SK-N-SH (cell line): ENCODE measurements around the gene DUSP16. TPM values are rescaled to one million over a fixed set of nuclear protein-coding genes. Genes with fewer than 3 reads are reported as not detected.
"Not testable (repeated sequence)": the region's sequence is repeated elsewhere in the genome, so short reads cannot be mapped to it uniquely, and the experiment has no call there.

ENCODE experiments used
- CTCF ChIA-PET: fragments of 300-600, 350-600 bp; formaldehyde crosslinking; extraction: SDS; loops from one replicate; lab custom pipeline; 2021; lab: Yijun Ruan, JAX
- POLR2A ChIA-PET: fragments of 350-600 bp; sonication (Branson Sonifier 250); formaldehyde crosslinking; extraction: SDS; loops from one replicate; lab custom pipeline; 2020; ENCODE audit warnings: antibody characterized with exemption, inconsistent platforms; lab: Yijun Ruan, JAX
- DNase-seq: peaks from one replicate; pipeline ENCODE4 v3.0.0; 2012
- H2AFZ ChIP-seq: fragments of 200-600 bp; sonication (generic); 2 replicates; pipeline ENCODE4 v1.8.1; 2016; ENCODE audit warnings: antibody characterized with exemption, mild to moderate bottlenecking, low read depth
- H3F3A ChIP-seq: fragments of 200-600 bp; sonication (generic); replicated peaks from 2 replicates; pipeline ENCODE3; 2016; ENCODE audit warnings: antibody characterized with exemption, mild to moderate bottlenecking; ENCODE audit not compliant: insufficient read depth
- H3K27ac ChIP-seq, 2 experiments: fragments of 200-500 bp in 1 of 2; fragments of 200-600 bp in 1 of 2; sonication (Bioruptor generic) in 1 of 2; sonication (generic), shearing (Covaris generic) in 1 of 2; 2 replicates each; pipeline versions ENCODE4 v1.5.1 to v1.6.1; 2014 to 2016; ENCODE audit warnings: low read depth in 2 of 2, inconsistent platforms in 1 of 2, low read length in 1 of 2, mild to moderate bottlenecking in 1 of 2, mixed read lengths in 1 of 2
- H3K27me3 ChIP-seq: fragments of 200-600 bp; sonication (generic), shearing (Covaris generic); 2 replicates; pipeline ENCODE4 v1.6.1; 2016; ENCODE audit warnings: mixed run types; ENCODE audit not compliant: insufficient read depth
- H3K36me3 ChIP-seq, 2 experiments: fragments of 200-500 bp in 1 of 2; fragments of 200-600 bp in 1 of 2; sonication (Bioruptor generic) in 1 of 2; sonication (generic) in 1 of 2; replicated peaks in 1 of 2; 2 replicates each; pipeline versions ENCODE3 to v1.5.1; 2014 to 2016; ENCODE audit warnings: low read length in 1 of 2, mild to moderate bottlenecking in 1 of 2; ENCODE audit not compliant: insufficient read depth in 2 of 2, control insufficient read depth in 1 of 2
- H3K4me1 ChIP-seq, 2 experiments: fragments of 200-500 bp in 1 of 2; fragments of 200-600 bp in 1 of 2; sonication (Bioruptor generic) in 1 of 2; sonication (generic), shearing (Covaris generic) in 1 of 2; 2 replicates each; pipeline versions ENCODE4 v1.5.1 to v1.6.1; 2014 to 2016; ENCODE audit warnings: low read depth in 1 of 2, low read length in 1 of 2, mixed run types in 1 of 2; ENCODE audit not compliant: insufficient read depth in 2 of 2, control insufficient read depth in 1 of 2
- H3K4me2 ChIP-seq: fragments of 200-600 bp; sonication (generic), shearing (Covaris generic); 2 replicates; pipeline ENCODE4 v1.6.1; 2017; ENCODE audit warnings: mixed run types
- H3K4me3 ChIP-seq, 2 experiments: fragments of 200-500 bp in 1 of 2; fragments of 200-600 bp in 1 of 2; sonication (Bioruptor generic) in 1 of 2; sonication (generic), shearing (Covaris generic) in 1 of 2; 2 replicates each; pipeline versions ENCODE4 v1.5.1 to v1.8.1; 2014 to 2016; ENCODE audit warnings: low read depth in 2 of 2, inconsistent platforms in 1 of 2, low read length in 1 of 2, mild to moderate bottlenecking in 1 of 2, mixed read lengths in 1 of 2, moderate library complexity in 1 of 2
- H3K79me2 ChIP-seq: fragments of 200-600 bp; sonication (generic); 2 replicates; pipeline ENCODE4 v1.8.1; 2017; ENCODE audit warnings: mild to moderate bottlenecking; ENCODE audit not compliant: insufficient read depth
- H3K9ac ChIP-seq: fragments of 200-600 bp; sonication (generic); 2 replicates; pipeline ENCODE4 v1.6.1; 2017; ENCODE audit warnings: mixed run types
- H3K9me2 ChIP-seq: fragments of 200-600 bp; sonication (generic); 2 replicates; pipeline ENCODE4 v1.6.1; 2017; ENCODE audit warnings: mixed run types
- H3K9me3 ChIP-seq: fragments of 200-600 bp; sonication (generic); 2 replicates; pipeline ENCODE4 v1.6.1; 2017; ENCODE audit warnings: mixed run types, mild to moderate bottlenecking, moderate library complexity
- H4K20me1 ChIP-seq: fragments of 200-600 bp; sonication (generic); 2 replicates; pipeline ENCODE4 v1.6.1; 2017; ENCODE audit warnings: mild to moderate bottlenecking, mixed run types; ENCODE audit not compliant: insufficient read depth
- CHD2 ChIP-seq: fragments of 150-350 bp; IDR thresholded peaks from 2 replicates; pipeline ENCODE4 v1.6.1; 2018; ENCODE audit warnings: low read length; ENCODE audit not compliant: partially characterized antibody
- ELF1 ChIP-seq: IDR thresholded peaks from 2 replicates; pipeline ENCODE4 v1.4.0; 2012
- FOXJ3 ChIP-seq: sonication (generic); formaldehyde crosslinking; IDR thresholded peaks from 2 replicates; pipeline ENCODE4 v1.5.1; 2020; ENCODE audit warnings: mild to moderate bottlenecking, missing genetic modification reagents
- GABPA ChIP-seq: IDR thresholded peaks from 2 replicates; pipeline ENCODE4 v1.4.0; 2012; ENCODE audit warnings: low read depth, mild to moderate bottlenecking
- MAX ChIP-seq: IDR thresholded peaks from 2 replicates; pipeline ENCODE4 v1.4.0; 2012; ENCODE audit warnings: low read depth
- MEF2A ChIP-seq: IDR thresholded peaks from 2 replicates; pipeline ENCODE4 v1.4.0; 2012; ENCODE audit warnings: low read depth, borderline replicate concordance
- NRF1 ChIP-seq: IDR thresholded peaks from 2 replicates; pipeline ENCODE4 v1.6.1; 2012; ENCODE audit warnings: low read depth, mild to moderate bottlenecking, low read length
- RAD21 ChIP-seq: IDR thresholded peaks from 2 replicates; pipeline ENCODE4 v1.6.1; 2012; ENCODE audit warnings: mild to moderate bottlenecking, low read length
- REST ChIP-seq: IDR thresholded peaks from 2 replicates; pipeline ENCODE4 v1.6.1; 2012; ENCODE audit warnings: mild to moderate bottlenecking, low read depth, low read length, moderate library complexity
- RFX5 ChIP-seq: IDR thresholded peaks from 2 replicates; pipeline ENCODE4 v1.6.1; 2012; ENCODE audit warnings: mild to moderate bottlenecking, improper control_type of control experiment, low read length
- RXRA ChIP-seq: IDR thresholded peaks from 2 replicates; pipeline ENCODE4 v1.4.0; 2012; ENCODE audit warnings: low read depth, mild to moderate bottlenecking, borderline replicate concordance
- SIN3A ChIP-seq: IDR thresholded peaks from 2 replicates; pipeline ENCODE4 v1.6.1; 2012; ENCODE audit warnings: low read depth, mild to moderate bottlenecking, low read length, moderate library complexity, borderline replicate concordance
- TEAD4 ChIP-seq: IDR thresholded peaks from 2 replicates; pipeline ENCODE4 v1.4.0; 2012; ENCODE audit warnings: mild to moderate bottlenecking, borderline replicate concordance; ENCODE audit not compliant: insufficient read depth
- USF1 ChIP-seq: IDR thresholded peaks from 2 replicates; pipeline ENCODE4 v1.4.0; 2012; ENCODE audit warnings: low read depth, borderline replicate concordance
- YY1 ChIP-seq: IDR thresholded peaks from 2 replicates; pipeline ENCODE4 v1.4.0; 2012; ENCODE audit warnings: low read depth, mild to moderate bottlenecking
- WGBS: methylation state at CpG from one replicate; pipeline ENCODE4 v1.1.6; 2017; ENCODE audit warnings: low lambda C conversion rate; 5-methylcytosine and 5-hydroxymethylcytosine counted together
- polyA plus RNA-seq, 3 experiments: library from polyadenylated mRNA; depleted of rRNA; stranded (reverse); fragments of >200 nt; gene quantifications; 2 replicates each; pipeline ENCODE4 v1.2.3, GENCODE V29; 2012
- TF ChIP-seq, protein P1 (sequence below): IDR thresholded peaks from 2 replicates; pipeline ENCODE4 v1.4.0; 2012; ENCODE audit warnings: low read depth, borderline replicate concordance

The DUSP16 gene
- polyA plus RNA-seq, 1 of the 3 experiments (the other 2 are of a cell fraction): 7.1 TPM

DNA sequence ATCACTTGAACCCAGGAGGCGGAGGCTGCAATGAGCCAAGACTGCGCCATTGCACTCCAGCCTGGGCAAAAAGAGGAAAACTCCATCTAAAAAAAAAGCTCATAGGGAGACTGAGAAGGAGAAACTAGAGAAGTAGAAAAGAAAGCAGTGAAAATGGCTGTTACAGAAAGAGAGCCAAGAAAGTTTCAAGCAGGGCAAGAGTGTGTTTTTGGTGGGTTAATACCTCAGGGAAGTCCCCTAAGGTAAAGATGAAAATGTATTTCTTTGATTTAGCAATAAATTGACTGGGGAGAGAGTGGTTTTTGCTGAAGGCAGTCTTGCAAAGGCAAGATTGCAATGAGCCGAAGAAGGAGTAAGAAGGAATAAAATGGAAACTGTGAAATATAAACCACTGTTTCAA lies 10.0 kb upstream of the DUSP16 start (continued):
- no peak for TF ChIP-seq SIN3A
- no peak for TF ChIP-seq GABPA
- no peak for TF ChIP-seq FOXJ3 (CRISPR knock-in tag)
- no peak for TF ChIP-seq MAX
- TF ChIP-seq USF1: no peak
- no peak for TF ChIP-seq NRF1
- no peak for TF ChIP-seq RAD21
- TF ChIP-seq ELF1: no peak
- TF ChIP-seq CHD2: no peak
- TF ChIP-seq RFX5: no peak
- TF ChIP-seq, all 33 proteins: peak for 0

DNA sequence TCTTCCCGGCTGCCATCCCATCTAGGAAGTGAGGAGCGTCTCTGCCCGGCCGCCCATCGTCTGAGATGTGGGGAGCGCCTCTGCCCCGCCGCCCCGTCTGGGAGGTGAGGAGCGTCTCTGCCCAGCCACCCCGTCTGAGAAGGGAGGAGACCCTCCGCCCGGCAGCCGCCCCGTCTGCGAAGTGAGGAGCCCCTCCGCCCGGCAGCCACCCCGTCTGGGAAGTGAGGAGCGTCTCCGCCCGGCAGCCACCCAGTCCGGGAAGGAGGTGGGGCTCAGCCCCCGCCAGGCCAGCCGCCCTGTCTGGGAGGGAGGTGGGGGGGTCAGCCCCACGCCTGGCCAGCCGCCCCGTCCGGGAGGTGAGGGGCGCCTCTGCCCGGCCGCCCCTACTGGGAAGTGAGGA lies 3.3 kb upstream of the DUSP16 start:
- H3K4me2 ChIP-seq, H2AFZ ChIP-seq, H3K4me1 ChIP-seq, H4K20me1 ChIP-seq, DNase-seq, H3K27ac ChIP-seq, H3K9me2 ChIP-seq, H3K36me3 ChIP-seq, H3K27me3 ChIP-seq, H3K4me3 ChIP-seq, H3K9ac ChIP-seq, H3K9me3 ChIP-seq, POLR2A ChIA-PET, CTCF ChIA-PET: not testable (repeated sequence)
- WGBS: no CpG with 5 or more reads among the region's 32 CpGs
- H3K79me2 ChIP-seq: peaks cover 12% of the 10 kb centered on the region
- H3F3A ChIP-seq: peaks cover 12% of the 10 kb centered on the region

GRCh38 chr12:12564911-12565310 lies 2.2 kb upstream of the DUSP16 start:
- WGBS: 81% methylated on average over 1 of the region's 1 CpG
- ChIA-PET CTCF (interaction anchor here (0.6 to 2.9 kb wide), 14 partner anchors 9 to 194 kb away, joined by 3 to 28 read pairs (median 6); no protein-coding TSS in a partner anchor), POLR2A (no interaction called here)
- no peaks in the 10 kb centered on the region for H3K27me3 ChIP-seq
- H3K79me2 ChIP-seq: peaks cover 22% of the 10 kb centered on the region
- H3K9me3 ChIP-seq: no peaks in the 10 kb centered on the region
- no peaks in the 10 kb centered on the region for H3K9me2 ChIP-seq
- no peaks in the 10 kb centered on the region for H4K20me1 ChIP-seq
- no peak for TF ChIP-seq RFX5
- no peak for TF ChIP-seq RAD21
- TF ChIP-seq, protein P1, sequence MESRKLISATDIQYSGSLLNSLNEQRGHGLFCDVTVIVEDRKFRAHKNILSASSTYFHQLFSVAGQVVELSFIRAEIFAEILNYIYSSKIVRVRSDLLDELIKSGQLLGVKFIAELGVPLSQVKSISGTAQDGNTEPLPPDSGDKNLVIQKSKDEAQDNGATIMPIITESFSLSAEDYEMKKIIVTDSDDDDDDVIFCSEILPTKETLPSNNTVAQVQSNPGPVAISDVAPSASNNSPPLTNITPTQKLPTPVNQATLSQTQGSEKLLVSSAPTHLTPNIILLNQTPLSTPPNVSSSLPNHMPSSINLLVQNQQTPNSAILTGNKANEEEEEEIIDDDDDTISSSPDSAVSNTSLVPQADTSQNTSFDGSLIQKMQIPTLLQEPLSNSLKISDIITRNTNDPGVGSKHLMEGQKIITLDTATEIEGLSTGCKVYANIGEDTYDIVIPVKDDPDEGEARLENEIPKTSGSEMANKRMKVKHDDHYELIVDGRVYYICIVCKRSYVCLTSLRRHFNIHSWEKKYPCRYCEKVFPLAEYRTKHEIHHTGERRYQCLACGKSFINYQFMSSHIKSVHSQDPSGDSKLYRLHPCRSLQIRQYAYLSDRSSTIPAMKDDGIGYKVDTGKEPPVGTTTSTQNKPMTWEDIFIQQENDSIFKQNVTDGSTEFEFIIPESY: no peak
- TF ChIP-seq MEF2A: no peak
- no peak for TF ChIP-seq RXRA
- TF ChIP-seq TEAD4: no peak
- no peak for TF ChIP-seq REST
- TF ChIP-seq SIN3A: no peak
- no peak for TF ChIP-seq YY1
- TF ChIP-seq, all 33 proteins: peak for 0
- Histone ChIP-seq H3K4me1 (peaks cover 8% of the 10 kb centered on the region in 2 experiments; a peak in 3 of 4 replicates), H3K4me3 (no peak overlapping the region), H3K27ac (no peak overlapping the region), H3K9ac (no peak overlapping the region), H2AFZ (no peak overlapping the region), H3K4me2 (no peak overlapping the region), H3F3A (peaks cover 12% of the 10 kb centered on the region), H3K36me3 (no peaks in the 10 kb centered on the region)
- no peak for DNase-seq
